DMS114 treated with DMSO at 0.1 percent for 48 hours (cell line): ENCODE results near the gene FYB1.

Experiments
- DNase-seq: peaks from one replicate; lab custom pipeline; 2025; ENCODE audit not compliant: unreplicated experiment; lab: John Stamatoyannopoulos, UW

The FYB1 gene

DNA sequence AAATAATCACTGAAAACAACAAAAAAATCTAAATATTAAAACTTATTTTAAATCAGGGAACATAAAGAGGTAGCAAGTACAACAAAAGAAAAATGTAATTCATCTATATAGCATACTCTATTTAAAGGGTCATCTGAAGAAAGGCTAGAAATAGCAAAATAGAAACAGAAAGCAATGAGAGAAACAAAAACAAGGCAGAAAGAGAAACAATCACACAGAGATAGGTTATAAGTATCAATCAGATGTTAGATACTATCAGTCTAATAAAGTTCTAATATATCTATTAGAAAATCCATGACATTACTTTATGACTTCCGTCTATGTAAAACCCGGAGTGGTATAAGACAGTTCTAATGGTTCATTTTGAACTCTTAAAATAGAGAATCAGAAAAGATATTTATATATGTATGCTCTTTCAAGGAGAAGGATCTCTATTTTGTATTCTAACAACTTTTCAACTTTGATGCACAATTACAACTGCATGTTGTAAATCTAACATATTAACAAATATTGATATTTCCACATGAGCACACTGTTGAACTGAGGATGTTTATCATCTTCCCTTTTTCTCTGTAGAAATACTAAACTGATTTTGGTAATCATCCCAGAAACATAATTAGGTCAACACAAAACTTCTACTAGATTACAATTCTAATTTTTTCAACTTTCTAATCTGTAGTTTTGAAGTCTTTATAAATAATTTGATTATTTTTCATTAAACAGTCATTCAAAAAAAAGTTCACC, 161.0 kb downstream of the FYB1 start:
- DNase-seq, result no peak

DNA sequence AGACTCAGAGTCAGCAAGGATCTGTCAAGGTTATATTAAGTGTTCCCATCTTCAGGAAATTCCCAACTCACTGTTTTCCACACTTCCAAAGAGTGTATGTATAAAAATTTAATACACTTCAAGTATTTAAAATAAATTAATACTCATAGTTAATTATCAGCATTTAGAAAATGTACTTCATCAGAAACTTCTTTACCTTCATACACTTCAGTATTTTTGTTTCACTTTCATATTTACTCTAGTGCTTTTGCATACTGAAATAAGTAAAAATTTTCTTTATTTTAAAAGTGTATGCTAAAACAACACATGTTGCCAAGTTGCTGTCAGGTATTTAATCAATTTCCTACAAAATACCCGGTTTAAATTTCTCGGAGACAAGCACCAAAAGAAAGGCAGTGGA, 161.6 kb downstream of the FYB1 start:
- DNase-seq, result no peak

DNA sequence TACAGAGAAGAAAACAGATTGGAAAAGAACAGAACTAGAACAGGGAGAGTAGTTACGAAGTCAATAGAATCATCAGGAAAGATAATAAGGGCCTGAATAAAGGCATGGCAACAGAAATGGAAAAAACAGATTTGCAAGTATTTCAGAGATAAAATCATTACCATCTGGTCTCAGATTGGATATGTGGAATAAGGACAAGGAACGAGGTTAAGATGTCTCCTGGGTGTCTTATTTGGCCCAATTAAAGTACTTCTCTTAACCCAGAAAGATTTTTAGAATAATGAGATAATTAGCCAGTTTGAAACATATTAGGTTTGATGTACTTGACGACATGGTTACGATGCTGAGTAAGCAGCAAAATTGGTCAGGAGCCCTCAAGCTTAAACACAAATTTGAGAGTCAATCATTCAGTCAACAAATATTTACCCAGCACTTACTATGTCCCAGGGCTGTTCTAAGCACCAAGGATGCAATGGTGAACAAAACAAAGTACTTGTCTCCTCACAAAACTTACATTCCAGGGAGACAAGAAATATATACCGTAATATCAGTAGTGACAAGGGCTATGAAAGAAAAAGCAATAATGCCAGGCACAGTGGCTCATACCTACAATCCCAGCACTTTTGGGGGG, 163.5 kb downstream of the FYB1 start:
- no peak for DNase-seq
